ENCODE data around the gene SPATA16.
A peak's percentile ranks its signal among the peaks of the same experiment; 100 is the strongest.
"Not testable (repeated sequence)": the region's sequence is repeated elsewhere in the genome, so short reads cannot be mapped to it uniquely, and the experiment has no call there.

Gene SPATA16

DNA sequence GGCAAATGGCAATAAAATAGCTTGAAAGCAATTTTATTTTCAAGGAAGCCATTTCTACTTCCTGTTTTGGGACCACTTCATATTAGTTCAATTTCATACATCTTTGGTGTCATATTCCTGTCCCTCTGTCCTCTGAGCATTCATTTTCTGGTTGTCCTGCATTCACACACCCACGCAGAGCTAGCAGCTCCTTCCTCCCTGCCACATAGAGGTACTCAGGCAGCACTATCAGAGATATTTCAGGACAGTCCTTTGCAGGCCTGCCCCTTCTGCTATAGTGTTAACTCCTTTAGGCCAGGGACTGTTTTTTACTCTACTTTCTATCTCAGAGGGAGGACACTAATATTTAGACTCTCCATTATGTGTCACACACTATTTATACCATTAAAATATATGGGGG lies 258.5 kb downstream of the SPATA16 start:
- Histone ChIP-seq H3K4me3 (no peak overlapping the region), H3K9me3 (ENCODE audit: low read depth, low read length) (no peaks in the 10 kb centered on the region), H3K27ac (no peak overlapping the region; the same call in 1 of the 2 replicates), H3K36me3 (ENCODE audit: insufficient read depth, low read length) (no peaks in the 10 kb centered on the region), H3K9ac (ENCODE audit: insufficient read length) (no peak overlapping the region)
- no peak for DNase-seq (ENCODE audit: low read depth, low spot score)
- no peak for TF ChIP-seq EZH2 (IDR thresholded peaks at IDR 0.05)
- peak; percentile 39; the same call in 1 of the 2 replicates for TF ChIP-seq POLR2AphosphoS5 (IDR thresholded peaks at IDR 0.05; ENCODE audit: borderline replicate concordance, low read depth, low read length)
- no peak for TF ChIP-seq FOXP2 (optimal IDR thresholded peaks at IDR 0.05; ENCODE audit: control extremely low read depth, extremely low read length, insufficient read depth)

DNA sequence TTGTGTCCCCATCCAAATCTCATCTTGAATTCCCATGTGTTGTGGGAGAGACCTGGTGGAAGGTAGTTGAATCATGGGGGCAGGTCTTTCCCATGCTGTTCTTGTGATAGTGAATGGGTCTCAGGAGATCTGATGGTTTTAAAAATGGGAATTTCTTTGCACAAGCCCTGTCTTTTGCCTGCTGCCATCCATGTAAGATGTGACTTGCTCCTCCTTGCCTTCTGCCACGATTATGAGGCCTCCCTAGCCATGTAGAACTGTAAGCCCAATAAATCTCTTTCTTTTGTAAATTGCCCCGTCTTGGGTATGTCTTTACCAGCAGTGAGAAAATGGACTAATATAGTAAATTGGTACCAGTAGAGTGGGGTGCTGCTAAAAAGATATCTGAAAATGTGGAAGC lies 261.7 kb downstream of the SPATA16 start:
- H3K9me3 ChIP-seq (ENCODE audit: low read depth, low read length); H3K4me3 ChIP-seq; H3K9ac ChIP-seq (ENCODE audit: insufficient read length); H3K27ac ChIP-seq; DNase-seq (ENCODE audit: low read depth, low spot score); H3K36me3 ChIP-seq (ENCODE audit: insufficient read depth, low read length): not testable (repeated sequence)

DNA sequence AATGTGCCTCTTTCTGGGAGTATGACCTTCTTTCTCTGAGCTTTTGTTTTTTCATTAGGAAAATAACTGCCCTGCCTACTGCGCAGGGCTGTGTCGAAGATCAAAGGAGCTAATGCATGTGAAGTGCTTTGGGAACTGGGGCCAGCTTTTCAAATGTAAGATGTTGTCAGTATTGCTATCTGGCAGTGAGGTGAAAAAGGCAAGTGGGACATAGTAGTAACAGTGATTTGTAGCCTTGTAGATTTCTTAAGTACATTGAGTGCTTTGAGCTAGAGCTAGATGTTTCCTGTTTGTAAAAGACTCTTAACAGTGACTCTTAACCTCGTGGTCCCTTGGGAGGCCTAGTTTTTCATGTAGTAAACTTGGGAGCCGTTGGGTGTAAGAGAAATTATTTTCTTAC lies 264.0 kb downstream of the SPATA16 start:
- Histone ChIP-seq H3K36me3 (ENCODE audit: insufficient read depth, low read length) (no peaks in the 10 kb centered on the region), H3K9me3 (ENCODE audit: low read depth, low read length) (no peaks in the 10 kb centered on the region), H3K4me3 (no peak overlapping the region), H3K27ac (no peak overlapping the region), H3K9ac (ENCODE audit: insufficient read length) (no peak overlapping the region)
- DNase-seq (ENCODE audit: low read depth, low spot score): peak; percentile 50
- TF ChIP-seq POLR2AphosphoS5 (IDR thresholded peaks at IDR 0.05; ENCODE audit: borderline replicate concordance, low read depth, low read length): peak; percentile 41; the same call in 1 of the 2 replicates
- no peak for TF ChIP-seq EZH2 (IDR thresholded peaks at IDR 0.05)

DNA sequence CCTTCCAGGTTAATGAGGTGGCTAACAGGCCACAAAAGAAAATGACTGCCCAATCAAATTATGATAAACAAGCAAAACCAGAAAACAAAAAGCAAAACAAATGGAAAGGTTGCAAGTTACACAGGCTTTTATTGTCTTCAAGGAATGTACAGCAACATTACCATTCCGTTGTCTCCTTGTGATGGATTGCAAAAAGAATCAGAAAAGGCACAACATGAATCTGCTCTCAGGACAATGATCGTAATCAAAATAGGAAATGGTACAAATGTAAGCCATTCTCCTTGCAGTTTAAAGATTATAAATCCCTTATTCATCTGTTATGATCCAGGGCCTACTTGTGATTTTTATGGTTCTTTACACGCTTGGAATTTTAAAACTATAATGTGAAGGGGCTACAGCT lies 264.7 kb downstream of the SPATA16 start:
- no peak overlapping the region for H3K4me3 ChIP-seq
- no peak overlapping the region for H3K27ac ChIP-seq
- H3K36me3 ChIP-seq (ENCODE audit: insufficient read depth, low read length): no peaks in the 10 kb centered on the region
- no peak overlapping the region for H3K9ac ChIP-seq (ENCODE audit: insufficient read length)
- no peaks in the 10 kb centered on the region for H3K9me3 ChIP-seq (ENCODE audit: low read depth, low read length)
- DNase-seq (ENCODE audit: low read depth, low spot score): no peak
- TF ChIP-seq POLR2AphosphoS5 (IDR thresholded peaks at IDR 0.05; ENCODE audit: borderline replicate concordance, low read depth, low read length): no peak; the same call in 1 of the 2 replicates
- no peak for TF ChIP-seq FOXP2 (optimal IDR thresholded peaks at IDR 0.05; ENCODE audit: control extremely low read depth, extremely low read length, insufficient read depth)
- no peak for TF ChIP-seq EZH2 (IDR thresholded peaks at IDR 0.05)

DNA sequence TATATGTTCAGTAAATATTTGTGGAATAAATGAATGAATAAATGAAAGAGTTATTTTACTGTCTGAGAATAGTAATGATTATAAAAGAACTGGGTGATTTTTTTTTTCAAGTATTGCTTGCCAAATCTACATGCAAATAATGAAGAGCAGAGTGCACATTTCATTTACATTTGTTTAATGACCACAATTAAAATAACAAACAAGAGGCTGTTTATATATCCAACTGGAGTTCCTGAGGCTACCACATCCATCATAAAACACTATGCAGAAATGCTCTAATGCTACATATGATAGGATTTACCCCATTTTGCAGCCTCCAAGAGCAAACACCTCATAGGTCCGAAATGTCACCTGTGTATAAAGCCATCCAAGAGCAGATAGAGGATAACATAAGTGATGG lies 266.0 kb downstream of the SPATA16 start:
- no peak overlapping the region for H3K4me3 ChIP-seq

DNA sequence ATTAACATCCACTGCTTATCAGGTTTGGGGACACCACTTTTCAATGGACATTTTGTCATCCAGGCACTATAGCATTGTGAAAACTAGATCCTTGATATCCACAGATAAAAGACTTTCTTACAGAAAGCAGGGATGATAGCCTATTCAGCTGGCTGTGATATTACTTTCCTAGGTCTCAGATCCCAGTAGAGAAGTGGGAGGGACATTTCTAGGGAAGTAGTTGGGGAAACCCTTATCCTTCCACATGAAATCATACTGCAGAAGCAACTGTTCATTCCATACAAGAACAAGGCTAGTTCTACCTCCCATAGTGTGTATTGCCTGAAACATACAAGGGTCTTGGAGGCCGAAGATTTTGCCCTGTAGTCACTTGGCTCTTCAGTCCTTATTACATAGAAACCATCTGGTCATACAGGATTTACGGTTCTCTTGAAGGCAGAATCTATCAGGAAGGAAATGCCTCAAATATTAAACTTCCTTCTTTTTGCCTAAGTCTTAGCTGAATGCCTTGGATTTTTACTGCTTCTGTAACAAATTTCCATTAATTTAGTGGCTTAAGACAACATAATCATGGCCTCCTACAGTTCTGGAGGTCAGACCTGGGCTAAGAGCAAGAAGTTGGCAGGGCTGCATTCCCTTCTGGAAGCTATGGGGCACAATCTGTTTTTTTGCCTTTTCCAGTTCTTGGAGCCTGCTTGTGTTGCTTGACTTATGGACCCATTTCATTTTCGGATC lies 271.1 kb downstream of the SPATA16 start:
- no peak overlapping the region for H3K27ac ChIP-seq

More for the DNA sequence above, 266.0 kb downstream of the SPATA16 start:
- H3K9me3 ChIP-seq (ENCODE audit: low read depth, low read length): no peaks in the 10 kb centered on the region
- DNase-seq (ENCODE audit: low read depth, low spot score): no peak
- H3K9ac ChIP-seq (ENCODE audit: insufficient read length): no peak overlapping the region
- no peaks in the 10 kb centered on the region for H3K36me3 ChIP-seq (ENCODE audit: insufficient read depth, low read length)
- no peak for TF ChIP-seq POLR2AphosphoS5 (IDR thresholded peaks at IDR 0.05; ENCODE audit: borderline replicate concordance, low read depth, low read length)
- TF ChIP-seq FOXP2 (optimal IDR thresholded peaks at IDR 0.05; ENCODE audit: control extremely low read depth, extremely low read length, insufficient read depth): no peak
- TF ChIP-seq EZH2 (IDR thresholded peaks at IDR 0.05): no peak
- H3K27ac ChIP-seq: no peak overlapping the region

DNA sequence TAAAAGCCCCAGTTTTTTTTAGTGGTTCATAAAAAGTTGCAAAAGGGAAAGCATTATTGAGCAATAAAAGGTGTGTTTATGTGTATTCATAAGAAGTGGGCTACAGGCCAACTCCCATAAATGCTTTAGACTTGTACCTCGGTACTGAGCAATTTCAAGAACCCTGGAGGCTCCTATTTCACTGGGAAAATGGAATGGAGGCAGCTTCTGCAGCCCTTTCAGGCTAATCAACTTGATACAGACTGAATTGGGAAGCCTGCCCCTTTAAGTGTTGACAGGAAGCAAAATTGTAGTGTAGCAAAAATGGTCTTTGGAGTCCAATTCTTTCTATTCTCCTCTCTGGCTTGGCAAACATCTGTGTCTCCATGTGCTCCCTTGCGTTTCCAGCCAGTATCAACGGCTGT lies 271.7 kb downstream of the SPATA16 start:
- H3K9me3 ChIP-seq (ENCODE audit: low read depth, low read length): no peaks in the 10 kb centered on the region

More for the DNA sequence above, 271.1 kb downstream of the SPATA16 start:
- H3K9ac ChIP-seq (ENCODE audit: insufficient read length): no peak overlapping the region
- H3K36me3 ChIP-seq (ENCODE audit: insufficient read depth, low read length): no peaks in the 10 kb centered on the region
- no peak for TF ChIP-seq FOXP2 (optimal IDR thresholded peaks at IDR 0.05; ENCODE audit: control extremely low read depth, extremely low read length, insufficient read depth)
- no peak for TF ChIP-seq POLR2AphosphoS5 (IDR thresholded peaks at IDR 0.05; ENCODE audit: borderline replicate concordance, low read depth, low read length)
- no peak for TF ChIP-seq EZH2 (IDR thresholded peaks at IDR 0.05)
- H3K4me3 ChIP-seq: no peak overlapping the region
- H3K9me3 ChIP-seq (ENCODE audit: low read depth, low read length): no peaks in the 10 kb centered on the region
- DNase-seq (ENCODE audit: low read depth, low spot score): no peak

DNA sequence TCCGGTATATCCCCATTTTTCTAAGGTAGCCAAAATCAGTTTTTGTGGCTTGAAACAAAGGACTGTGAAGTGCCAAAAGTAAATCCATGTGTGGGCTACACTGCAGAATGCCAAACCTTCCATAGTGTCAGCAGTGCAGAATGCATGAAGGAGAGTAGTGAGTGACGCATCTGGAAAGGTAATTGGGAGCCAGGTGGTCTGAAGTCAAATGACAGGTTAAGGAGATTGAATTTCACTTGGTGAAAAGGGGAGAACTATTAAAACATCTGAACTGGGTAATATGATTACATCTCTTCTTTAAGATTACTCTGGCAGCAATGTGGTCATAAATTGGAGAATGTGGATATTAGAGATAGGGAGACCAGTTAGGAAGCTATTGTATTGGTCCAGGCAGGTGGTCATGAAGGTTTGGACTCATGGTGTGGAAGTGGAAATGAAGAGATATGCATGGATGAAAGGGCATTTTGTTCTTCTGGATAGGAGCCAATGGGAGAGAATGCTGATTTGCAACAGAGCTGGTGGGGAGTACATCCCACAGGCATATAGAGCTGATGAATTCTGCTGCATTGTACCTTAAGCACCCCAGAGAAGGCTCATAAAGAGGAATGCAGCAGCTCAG lies 272.3 kb downstream of the SPATA16 start:
- Histone ChIP-seq H3K4me3 (no peak overlapping the region), H3K9me3 (ENCODE audit: low read depth, low read length) (no peaks in the 10 kb centered on the region), H3K36me3 (ENCODE audit: insufficient read depth, low read length) (no peaks in the 10 kb centered on the region), H3K27ac (no peak overlapping the region), H3K9ac (ENCODE audit: insufficient read length) (no peak overlapping the region)
- no peak for DNase-seq (ENCODE audit: low read depth, low spot score)
- TF ChIP-seq POLR2AphosphoS5 (IDR thresholded peaks at IDR 0.05; ENCODE audit: borderline replicate concordance, low read depth, low read length) (no peak), FOXP2 (optimal IDR thresholded peaks at IDR 0.05; ENCODE audit: control extremely low read depth, extremely low read length, insufficient read depth) (no peak), EZH2 (IDR thresholded peaks at IDR 0.05) (no peak)

More for the DNA sequence above, 271.7 kb downstream of the SPATA16 start:
- no peak overlapping the region for H3K9ac ChIP-seq (ENCODE audit: insufficient read length)
- no peak overlapping the region for H3K4me3 ChIP-seq
- peak; percentile 51 for DNase-seq (ENCODE audit: low read depth, low spot score)
- TF ChIP-seq POLR2AphosphoS5 (IDR thresholded peaks at IDR 0.05; ENCODE audit: borderline replicate concordance, low read depth, low read length): no peak
- no peak overlapping the region for H3K27ac ChIP-seq
- H3K36me3 ChIP-seq (ENCODE audit: insufficient read depth, low read length): no peaks in the 10 kb centered on the region

DNA sequence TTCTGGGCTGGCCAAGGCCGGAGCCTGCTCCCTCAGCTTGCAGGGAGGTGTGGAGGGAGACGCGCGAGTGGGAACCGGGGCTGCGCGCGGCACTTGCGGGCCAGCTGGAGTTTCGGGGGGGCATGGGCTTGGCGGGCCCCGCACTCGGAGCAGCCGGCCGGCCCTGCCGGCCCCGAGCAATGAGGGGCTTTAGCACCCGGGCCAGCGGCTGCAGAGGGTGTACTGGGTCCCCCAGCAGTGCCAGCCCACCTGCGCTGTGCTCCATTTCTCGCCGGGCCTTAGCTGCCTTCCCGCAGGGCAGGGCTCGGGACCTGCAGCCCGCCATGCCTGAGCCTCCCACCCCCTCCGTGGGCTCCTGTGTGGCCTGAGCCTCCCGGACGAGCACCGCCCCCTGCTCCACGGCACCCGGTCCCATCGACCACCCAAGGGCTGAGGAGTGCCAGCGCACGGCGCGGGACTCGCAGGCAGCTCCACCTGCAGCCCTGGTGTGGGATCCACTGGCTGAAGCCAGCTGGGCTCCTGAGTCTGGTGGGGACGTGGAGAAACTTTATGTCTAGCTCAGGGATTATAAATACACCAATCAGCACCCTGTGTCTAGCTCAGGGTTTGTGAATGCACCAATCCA lies 274.2 kb downstream of the SPATA16 start:
- H3K9me3 ChIP-seq (ENCODE audit: low read depth, low read length); H3K4me3 ChIP-seq; H3K27ac ChIP-seq; DNase-seq (ENCODE audit: low read depth, low spot score); H3K9ac ChIP-seq (ENCODE audit: insufficient read length); H3K36me3 ChIP-seq (ENCODE audit: insufficient read depth, low read length): not testable (repeated sequence)
